ENCODE measurements around the gene DLST.

GRCh38 chr14:74834692-74835392 is 46.9 kb upstream of the DLST start:
- TF ChIP-seq CTCF (conservative IDR thresholded peaks at IDR 0.05; ENCODE audit: low read depth, low read length) = no peak
- no peak for TF ChIP-seq EZH2 (IDR thresholded peaks at IDR 0.05; ENCODE audit: borderline replicate concordance, low read depth, low read length, poor library complexity, severe bottlenecking)

Measured in A673 (cell line).